Measurements from ENCODE around the gene RAB11FIP5.

Gene RAB11FIP5

DNA sequence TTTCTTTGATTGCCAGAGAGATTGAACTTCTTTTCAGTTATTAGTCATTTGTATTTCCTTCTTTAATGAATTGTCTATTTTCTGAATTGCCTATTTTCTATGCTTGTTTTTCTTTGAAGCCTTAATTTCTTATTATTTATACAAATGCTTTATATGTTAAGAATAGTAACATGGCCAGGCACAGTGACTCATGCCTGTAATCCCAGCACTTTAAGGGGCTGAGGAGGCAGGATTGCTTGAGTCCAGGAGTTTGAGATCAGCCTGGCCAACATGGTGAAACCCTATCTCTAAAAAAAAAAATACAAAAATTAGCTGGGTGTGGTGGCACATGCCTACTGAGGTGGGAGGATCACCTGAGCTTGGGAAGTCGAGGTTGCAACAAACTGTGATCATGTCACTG lies 4.7 kb upstream of the RAB11FIP5 start:
- H3K4me1 Mint-ChIP-seq (ENCODE audit: low read depth), result peaks cover 9% of the 10 kb centered on the region
- H3K36me3 Mint-ChIP-seq (ENCODE audit: low read depth), result no peaks in the 10 kb centered on the region
- peaks cover 14% of the 10 kb centered on the region for H3K27me3 Mint-ChIP-seq
- H3K9me3 Mint-ChIP-seq, result no peaks in the 10 kb centered on the region
- no peak overlapping the region for H3K4me3 Mint-ChIP-seq
- H3K27ac Mint-ChIP-seq, result no peak overlapping the region

DNA sequence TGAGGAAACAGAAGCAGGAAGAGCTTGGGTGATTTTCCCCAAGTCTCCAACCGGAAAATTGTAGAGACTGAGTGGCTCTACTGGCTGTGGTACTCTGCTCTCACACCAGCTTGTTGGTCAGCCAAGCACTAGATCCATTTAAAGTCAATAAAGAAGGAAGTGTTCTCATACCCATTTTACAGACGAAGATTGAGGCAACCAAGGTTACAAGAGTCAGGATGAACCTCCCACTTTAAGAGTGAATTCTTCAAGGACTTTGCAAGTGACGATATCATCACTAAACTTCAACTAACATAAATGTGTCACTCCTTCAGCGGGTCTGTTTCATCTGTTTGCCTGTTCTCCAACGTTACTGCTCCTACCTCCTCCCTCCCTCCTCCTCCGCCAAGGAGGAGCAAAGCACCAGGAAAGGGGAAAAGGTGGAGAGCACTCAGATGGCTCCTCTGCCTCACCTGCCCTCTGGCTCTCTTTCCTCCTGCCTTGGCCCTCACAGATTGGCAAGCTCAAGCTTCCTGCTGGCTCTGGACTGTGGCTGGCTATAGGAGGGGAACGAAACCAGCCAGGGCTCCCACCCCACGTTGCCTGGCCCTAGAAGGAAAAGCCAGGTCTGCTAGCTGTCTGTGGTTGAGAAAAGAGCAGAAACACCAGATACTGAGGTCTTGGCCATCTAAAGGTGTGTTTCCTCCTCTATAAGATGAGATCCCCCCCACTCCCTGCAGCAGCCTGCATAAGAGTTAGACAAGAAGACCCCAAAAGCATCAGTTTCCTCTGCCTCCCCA lies 3.6 kb upstream of the RAB11FIP5 start:
- H3K4me3 Mint-ChIP-seq, result no peak overlapping the region
- no peaks in the 10 kb centered on the region for H3K36me3 Mint-ChIP-seq (ENCODE audit: low read depth)
- H3K27me3 Mint-ChIP-seq, result peaks cover 15% of the 10 kb centered on the region
- no peaks in the 10 kb centered on the region for H3K9me3 Mint-ChIP-seq
- peaks cover 16% of the 10 kb centered on the region for H3K4me1 Mint-ChIP-seq (ENCODE audit: low read depth)
- no peak overlapping the region for H3K27ac Mint-ChIP-seq

DNA sequence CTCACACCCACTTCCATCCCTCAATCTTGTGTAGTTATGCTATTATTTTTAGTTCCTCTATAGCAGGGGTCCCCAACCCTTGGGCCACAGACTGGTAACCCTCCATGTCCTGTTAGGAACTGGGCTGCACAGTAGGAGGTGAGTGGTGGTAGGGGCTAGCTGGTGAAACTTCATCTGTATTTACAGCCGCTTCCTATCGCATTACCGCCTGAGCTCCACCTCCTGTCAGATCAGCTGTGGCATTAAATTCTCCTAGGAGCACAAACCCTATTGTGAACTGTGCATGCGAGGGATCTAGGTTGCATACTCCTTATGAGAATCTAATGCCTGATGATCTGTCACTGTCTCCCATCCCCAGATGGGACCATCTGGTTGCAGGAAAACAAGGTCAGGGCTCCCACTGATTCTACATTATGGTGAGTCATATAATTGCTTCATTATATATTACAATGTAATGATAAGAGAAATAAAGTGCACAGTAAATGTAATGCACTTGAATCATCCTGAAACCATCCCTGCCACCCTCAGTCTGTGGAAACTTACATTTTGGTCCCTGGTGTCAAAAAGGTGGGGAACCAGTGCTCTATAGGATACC lies 1.6 kb upstream of the RAB11FIP5 start:
- peak overlapping the region; percentile 54 for H3K4me3 Mint-ChIP-seq
- H3K9me3 Mint-ChIP-seq, result no peaks in the 10 kb centered on the region
- peaks cover 26% of the 10 kb centered on the region for H3K4me1 Mint-ChIP-seq (ENCODE audit: low read depth)
- no peaks in the 10 kb centered on the region for H3K36me3 Mint-ChIP-seq (ENCODE audit: low read depth)
- no peak overlapping the region for H3K27ac Mint-ChIP-seq
- peaks cover 10% of the 10 kb centered on the region for H3K27me3 Mint-ChIP-seq

DNA sequence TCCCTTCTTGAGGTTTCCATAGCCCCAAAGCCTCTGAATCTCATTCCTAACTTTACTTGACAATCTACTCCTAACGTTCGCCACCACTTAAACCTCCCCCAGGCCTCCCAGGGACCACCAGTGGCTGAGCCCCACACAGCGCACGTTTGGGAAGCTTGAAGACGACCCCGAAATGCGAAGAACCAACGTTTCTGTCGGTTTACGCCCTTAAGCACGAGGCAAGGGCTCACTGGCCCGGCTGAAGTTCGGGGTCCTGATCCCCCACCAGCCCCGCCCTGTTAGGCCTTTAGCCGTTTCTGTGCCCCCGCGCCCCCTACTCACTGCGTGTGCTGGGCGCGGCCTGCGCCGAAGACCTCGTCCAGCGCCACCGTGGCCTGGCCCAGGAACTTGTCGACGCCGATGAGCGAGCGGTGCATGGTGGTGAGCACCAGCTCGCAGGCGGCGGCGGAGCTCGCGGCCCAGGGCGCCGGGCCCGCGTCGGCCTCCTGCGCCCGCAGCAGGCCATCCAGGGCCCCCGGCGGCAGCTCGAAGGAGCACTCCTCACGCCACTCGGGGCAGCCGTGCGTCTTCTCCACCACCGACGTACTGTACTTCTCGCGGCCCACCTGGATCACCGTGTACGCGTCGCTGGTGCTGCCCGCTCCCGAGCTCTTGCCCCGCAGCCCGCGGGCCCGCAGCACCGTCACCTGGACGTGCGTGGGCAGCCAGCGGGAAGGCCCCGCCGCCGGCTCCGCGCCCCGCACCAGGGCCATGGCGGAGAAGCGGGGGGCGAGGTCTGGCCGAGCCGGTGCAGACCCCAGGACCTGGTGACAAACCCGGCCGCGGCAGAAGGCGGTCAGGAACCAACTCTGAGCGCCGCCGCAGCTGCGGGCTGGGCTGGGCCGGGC lies 479 bp downstream of the RAB11FIP5 start:
- peaks cover 10% of the 10 kb centered on the region for H3K27me3 Mint-ChIP-seq
- peak overlapping the region; percentile 80 for H3K27ac Mint-ChIP-seq
- H3K9me3 Mint-ChIP-seq, result no peaks in the 10 kb centered on the region
- no peaks in the 10 kb centered on the region for H3K36me3 Mint-ChIP-seq (ENCODE audit: low read depth)
- peaks cover 28% of the 10 kb centered on the region for H3K4me1 Mint-ChIP-seq (ENCODE audit: low read depth)
- H3K4me3 Mint-ChIP-seq, result peak overlapping the region; percentile 75

DNA sequence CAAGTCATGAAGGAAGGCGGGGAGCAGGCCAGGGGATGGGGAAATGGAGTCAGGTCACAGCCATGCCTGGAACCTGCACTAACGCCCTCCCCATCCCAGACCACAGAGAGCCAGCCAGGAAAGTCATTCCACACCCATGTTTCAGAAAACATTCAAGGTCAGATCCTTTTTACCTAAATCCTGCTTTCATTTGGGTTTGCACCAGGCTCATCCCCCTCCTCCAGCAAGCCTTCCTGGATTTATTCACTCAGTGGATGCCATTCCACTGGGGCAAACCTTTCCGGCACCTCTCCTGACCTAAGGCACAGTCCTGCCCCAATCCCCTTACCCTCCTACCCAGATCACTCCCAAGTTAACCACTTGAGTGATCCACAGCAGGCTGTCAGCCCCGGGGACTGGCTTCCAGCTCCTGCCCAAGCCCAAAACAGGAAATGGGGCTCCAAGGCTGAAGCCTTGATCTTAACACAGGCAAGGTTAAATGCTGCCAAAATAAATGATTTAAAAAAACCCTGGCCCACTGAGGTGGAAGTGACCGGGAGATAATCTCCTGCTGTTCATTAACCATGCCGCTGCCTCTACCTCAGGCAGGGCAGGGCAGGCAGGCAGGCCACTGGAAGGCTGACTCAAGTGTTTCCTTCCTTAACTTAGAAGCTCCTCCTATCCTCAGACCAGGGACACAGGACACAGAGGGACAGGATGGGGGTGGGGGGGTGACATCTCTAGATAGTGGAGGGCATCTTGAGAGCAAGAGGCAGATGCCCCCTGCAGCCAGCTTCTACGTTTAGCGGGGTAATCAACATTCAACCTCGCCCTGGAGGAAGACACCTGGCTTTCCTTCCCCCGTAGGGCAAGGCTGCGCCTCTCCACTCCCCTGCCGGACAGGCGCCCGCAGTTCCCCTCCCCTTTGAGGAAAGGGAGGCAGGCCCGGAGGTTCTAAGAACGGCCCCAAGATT lies 1.4 kb downstream of the RAB11FIP5 start:
- Mint-ChIP-seq H3K27ac (peak overlapping the region; percentile 80), H3K9me3 (no peaks in the 10 kb centered on the region), H3K4me1 (ENCODE audit: low read depth) (peaks cover 28% of the 10 kb centered on the region), H3K27me3 (peaks cover 7% of the 10 kb centered on the region), H3K4me3 (peak overlapping the region; percentile 75), H3K36me3 (ENCODE audit: low read depth) (no peaks in the 10 kb centered on the region)

DNA sequence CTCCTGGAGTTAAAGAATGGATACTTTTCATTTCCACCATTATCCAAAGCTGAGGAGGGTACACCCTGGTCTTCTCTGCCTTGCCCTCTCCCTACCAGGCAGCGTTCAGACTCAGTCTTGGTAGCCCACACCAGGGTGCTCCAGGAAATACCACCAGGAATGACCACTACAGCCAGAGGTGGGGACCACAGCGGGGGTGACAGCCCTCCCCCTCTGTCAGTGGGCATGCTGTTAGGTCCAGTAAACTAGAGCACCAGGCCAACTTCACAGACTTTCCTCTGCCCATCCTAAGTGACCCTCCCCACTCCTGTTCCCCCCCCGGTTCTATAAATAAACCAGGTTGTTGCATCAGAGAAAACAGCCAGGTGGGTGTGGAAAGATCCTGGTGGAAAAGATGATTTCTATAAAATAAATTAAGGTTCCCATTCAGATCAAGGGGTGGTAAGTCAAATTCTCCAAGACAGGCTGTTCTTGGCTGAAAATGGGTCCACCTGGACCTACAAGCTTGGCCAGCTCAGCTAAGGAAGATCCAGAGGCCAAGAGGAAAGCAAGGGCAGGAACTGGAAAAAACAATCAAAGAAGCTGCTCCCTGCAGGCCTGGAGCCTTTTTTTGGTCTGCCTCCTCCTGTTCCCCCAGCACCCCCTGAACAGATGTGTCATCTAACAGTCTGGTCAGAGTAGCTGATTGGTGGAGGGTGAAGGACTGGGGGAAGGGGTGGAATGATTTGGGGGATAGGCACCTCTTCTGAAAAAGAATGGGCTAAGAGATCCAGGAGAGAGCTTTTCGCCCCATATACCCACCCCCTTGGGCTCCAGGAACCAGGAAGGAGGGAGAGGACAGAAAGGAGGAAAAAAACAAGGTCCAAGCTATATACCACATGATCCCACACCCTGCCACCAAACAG lies 2.3 kb downstream of the RAB11FIP5 start:
- Mint-ChIP-seq H3K27me3 (peaks cover 7% of the 10 kb centered on the region), H3K4me1 (ENCODE audit: low read depth) (peaks cover 28% of the 10 kb centered on the region), H3K27ac (no peak overlapping the region), H3K4me3 (peak overlapping the region; percentile 75), H3K36me3 (ENCODE audit: low read depth) (no peaks in the 10 kb centered on the region), H3K9me3 (no peaks in the 10 kb centered on the region)

DNA sequence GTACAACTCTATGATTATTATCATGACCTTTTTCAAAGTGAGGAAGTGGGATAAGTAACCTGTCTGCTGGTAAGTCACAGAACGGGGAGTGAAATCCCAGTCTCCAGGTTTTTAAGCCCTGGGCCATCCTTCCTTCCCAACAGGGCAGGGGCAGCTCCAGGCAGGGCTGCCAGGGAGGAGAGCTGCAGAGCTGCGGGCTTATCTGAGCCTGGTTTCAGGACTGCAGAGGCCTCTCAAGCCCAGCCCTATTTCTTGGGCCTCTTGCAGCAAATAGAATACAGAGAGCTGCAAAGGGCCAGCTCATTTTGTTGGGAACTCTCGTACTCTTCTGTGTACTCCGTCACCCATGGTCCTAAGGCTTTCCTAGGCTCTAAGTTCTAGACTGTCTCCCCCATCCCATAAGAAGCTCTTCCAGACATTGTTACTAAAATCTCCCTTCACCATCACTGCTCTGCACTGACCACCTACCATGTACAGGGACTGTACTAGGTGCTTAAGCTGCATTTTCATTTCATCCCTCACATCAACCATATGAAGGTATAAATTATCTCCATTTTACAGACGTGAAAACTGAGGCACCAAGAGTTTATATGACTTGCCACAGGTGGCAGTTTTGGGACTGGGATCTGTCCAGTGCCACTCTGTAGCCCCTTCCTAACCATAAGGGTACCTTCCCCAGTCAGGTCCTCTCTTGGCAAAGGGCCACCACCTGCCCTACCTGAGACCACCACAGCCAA lies 3.1 kb downstream of the RAB11FIP5 start:
- Mint-ChIP-seq H3K27ac (no peak overlapping the region), H3K4me3 (no peak overlapping the region)

DNA sequence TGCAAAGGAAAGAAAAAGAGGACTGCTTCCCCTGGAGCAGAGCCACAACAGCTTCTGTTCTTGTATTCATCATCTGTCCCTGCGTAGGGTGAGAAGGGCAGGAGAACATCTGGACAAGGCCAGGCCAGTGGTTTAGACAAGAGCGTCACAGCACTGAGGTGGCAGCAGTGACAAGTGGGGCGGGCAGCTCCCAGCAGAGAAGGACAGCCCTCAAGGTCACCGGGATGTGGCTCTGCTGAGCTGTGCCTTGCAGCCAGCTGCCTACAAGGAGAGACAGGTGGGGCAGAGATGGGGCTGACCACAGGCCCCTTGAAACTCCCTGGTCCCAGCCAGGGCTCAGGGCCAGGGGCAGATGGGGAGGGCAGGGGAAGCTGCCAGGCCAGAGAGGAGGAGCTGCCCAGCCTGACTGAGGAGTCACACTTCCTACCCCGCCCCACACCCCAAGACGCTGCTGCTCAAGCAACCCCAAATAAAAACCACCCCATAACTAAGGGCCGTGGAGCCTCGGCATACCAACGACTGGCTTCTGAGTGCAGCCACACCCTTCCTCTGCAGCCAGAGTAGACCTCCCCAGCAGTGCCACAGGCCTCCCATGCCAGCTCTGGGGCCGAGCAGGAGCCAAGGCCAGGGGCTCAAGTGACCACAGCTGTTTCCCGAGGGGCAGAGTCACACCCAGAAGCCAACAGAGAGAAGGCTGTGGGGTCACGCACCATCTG lies 5.4 kb downstream of the RAB11FIP5 start:
- no peak overlapping the region for H3K27ac Mint-ChIP-seq
- H3K9me3 Mint-ChIP-seq, result no peaks in the 10 kb centered on the region
- H3K27me3 Mint-ChIP-seq, result peaks cover 7% of the 10 kb centered on the region
- no peak overlapping the region for H3K4me3 Mint-ChIP-seq
- H3K4me1 Mint-ChIP-seq (ENCODE audit: low read depth), result peaks cover 19% of the 10 kb centered on the region
- H3K36me3 Mint-ChIP-seq (ENCODE audit: low read depth), result no peaks in the 10 kb centered on the region

More for the DNA sequence above, 3.1 kb downstream of the RAB11FIP5 start:
- H3K9me3 Mint-ChIP-seq, result no peaks in the 10 kb centered on the region
- no peaks in the 10 kb centered on the region for H3K36me3 Mint-ChIP-seq (ENCODE audit: low read depth)
- peaks cover 26% of the 10 kb centered on the region for H3K4me1 Mint-ChIP-seq (ENCODE audit: low read depth)
- peaks cover 7% of the 10 kb centered on the region for H3K27me3 Mint-ChIP-seq

DNA sequence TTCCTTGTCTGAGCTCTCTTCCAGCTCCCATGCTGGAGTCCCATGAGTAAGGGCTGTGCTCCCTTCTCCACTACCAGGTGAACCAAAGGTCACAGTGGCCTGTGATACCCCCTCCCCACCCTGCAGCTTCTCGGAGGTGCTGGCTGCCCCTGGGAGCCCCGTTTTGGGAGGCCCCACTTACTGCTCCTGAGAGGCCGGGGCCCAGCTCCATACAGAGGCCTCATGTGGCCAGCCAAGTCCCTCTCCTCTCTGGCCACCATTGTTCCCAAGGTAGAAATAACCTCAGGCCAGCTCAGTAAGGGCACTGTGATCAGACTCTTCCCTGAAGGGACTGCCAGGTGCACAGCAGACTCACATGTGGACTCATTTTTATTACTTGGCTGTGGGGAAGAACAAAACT lies 6.0 kb downstream of the RAB11FIP5 start:
- no peaks in the 10 kb centered on the region for H3K9me3 Mint-ChIP-seq
- H3K4me1 Mint-ChIP-seq (ENCODE audit: low read depth), result peaks cover 16% of the 10 kb centered on the region
- H3K27me3 Mint-ChIP-seq, result peaks cover 7% of the 10 kb centered on the region
- H3K36me3 Mint-ChIP-seq (ENCODE audit: low read depth), result no peaks in the 10 kb centered on the region
- no peak overlapping the region for H3K4me3 Mint-ChIP-seq
- no peak overlapping the region for H3K27ac Mint-ChIP-seq

DNA sequence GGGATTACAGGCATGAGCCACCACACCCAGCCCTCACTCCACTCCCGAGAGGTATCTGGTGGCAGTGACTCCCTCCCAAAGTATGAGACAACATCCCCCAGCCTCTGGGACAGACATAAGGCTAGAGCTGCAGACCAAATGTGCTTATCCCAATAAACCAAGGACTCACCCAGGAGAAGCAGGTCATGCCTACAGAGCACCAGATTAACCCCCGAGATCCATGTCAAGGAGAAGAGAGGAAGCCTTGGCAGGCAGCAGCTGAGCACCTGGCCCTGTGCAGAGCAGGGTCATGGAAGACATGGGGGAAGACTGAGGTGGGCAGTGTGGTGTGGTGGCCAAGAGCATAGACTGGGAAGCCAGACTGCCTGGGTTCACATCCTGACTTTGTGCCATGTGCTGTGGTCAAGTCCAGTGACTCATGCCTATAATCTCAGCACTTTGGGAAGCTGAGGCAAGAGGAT lies 7.2 kb downstream of the RAB11FIP5 start:
- no peaks in the 10 kb centered on the region for H3K36me3 Mint-ChIP-seq (ENCODE audit: low read depth)
- peaks cover 3% of the 10 kb centered on the region for H3K4me1 Mint-ChIP-seq (ENCODE audit: low read depth)
- no peaks in the 10 kb centered on the region for H3K27me3 Mint-ChIP-seq
- no peaks in the 10 kb centered on the region for H3K9me3 Mint-ChIP-seq
- H3K4me3 Mint-ChIP-seq, result no peak overlapping the region
- no peak overlapping the region for H3K27ac Mint-ChIP-seq

DNA sequence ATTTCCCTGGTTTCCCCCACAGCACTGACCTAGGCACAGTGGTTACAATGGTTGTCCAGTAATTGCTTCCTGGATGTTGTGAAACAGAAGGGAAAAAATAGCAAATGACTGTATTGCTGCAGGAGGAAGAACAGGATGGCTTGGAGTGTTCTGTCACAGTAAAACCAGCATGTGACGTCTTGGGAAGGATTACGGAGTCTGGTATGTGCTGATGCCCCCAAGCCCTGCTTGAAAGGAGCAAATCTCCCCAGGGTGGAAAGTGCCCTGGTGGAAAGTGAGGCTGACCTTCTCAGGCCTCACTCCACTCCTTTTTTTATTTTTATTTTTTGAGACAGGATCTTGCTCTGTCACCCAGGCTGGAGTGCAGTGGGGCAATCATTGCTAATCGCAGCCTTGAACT lies 7.8 kb downstream of the RAB11FIP5 start:
- Mint-ChIP-seq H3K27me3 (no peaks in the 10 kb centered on the region), H3K9me3 (no peaks in the 10 kb centered on the region), H3K4me3 (no peak overlapping the region), H3K4me1 (ENCODE audit: low read depth) (peaks cover 2% of the 10 kb centered on the region), H3K27ac (no peak overlapping the region), H3K36me3 (ENCODE audit: low read depth) (no peaks in the 10 kb centered on the region)

DNA sequence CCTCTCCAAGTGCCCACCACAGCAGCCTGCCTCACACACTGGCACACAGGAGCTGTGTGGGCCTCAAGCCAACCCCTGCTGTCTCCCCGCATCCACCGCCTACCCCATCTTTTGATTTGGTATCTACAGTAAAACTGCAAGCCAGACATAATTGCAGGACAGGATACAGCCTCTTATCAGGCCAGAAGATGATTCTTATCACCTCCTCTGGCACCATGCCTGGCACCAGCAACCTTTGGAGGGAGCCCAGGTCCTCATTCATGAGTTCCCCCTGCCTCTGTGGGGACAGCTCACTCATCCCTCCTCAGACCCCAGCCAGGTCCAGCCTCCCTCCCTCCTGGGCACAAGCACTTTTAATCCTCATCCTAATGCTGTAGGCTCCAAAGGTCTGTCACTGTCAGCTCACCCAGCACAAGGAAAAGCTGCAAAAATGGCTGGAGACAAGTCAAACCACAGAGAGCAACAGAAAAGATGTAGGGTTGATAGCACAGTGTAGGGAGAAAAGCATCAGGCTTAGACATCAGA lies 9.7 kb downstream of the RAB11FIP5 start:
- no peak overlapping the region for H3K27ac Mint-ChIP-seq
- H3K4me1 Mint-ChIP-seq (ENCODE audit: low read depth), result no peaks in the 10 kb centered on the region
- H3K27me3 Mint-ChIP-seq, result no peaks in the 10 kb centered on the region
- H3K4me3 Mint-ChIP-seq, result no peak overlapping the region
- no peaks in the 10 kb centered on the region for H3K36me3 Mint-ChIP-seq (ENCODE audit: low read depth)
- no peaks in the 10 kb centered on the region for H3K9me3 Mint-ChIP-seq

Measured in stimulated activated naive CD8-positive, alpha-beta T cell treated with anti-CD3 and anti-CD28 coated beads, Interleukin-15, Interleukin-2, amounts not matched to agents 100 ng/mL and 50 ng/mL, for 24 hours (primary cell).